ENCODE results near the gene ARMC6. TPM values are rescaled to one million over a fixed set of nuclear protein-coding genes. Genes with fewer than 3 reads are reported as not detected.
A peak's percentile ranks its signal among the peaks of the same experiment; 100 is the strongest.

ARMC6 gene
- total and polyA plus RNA-seq, 2 donors (not counting 3 experiments of a cell fraction or from before 2014, with no cell fraction given), result 33.9 to 44.7 TPM

DNA sequence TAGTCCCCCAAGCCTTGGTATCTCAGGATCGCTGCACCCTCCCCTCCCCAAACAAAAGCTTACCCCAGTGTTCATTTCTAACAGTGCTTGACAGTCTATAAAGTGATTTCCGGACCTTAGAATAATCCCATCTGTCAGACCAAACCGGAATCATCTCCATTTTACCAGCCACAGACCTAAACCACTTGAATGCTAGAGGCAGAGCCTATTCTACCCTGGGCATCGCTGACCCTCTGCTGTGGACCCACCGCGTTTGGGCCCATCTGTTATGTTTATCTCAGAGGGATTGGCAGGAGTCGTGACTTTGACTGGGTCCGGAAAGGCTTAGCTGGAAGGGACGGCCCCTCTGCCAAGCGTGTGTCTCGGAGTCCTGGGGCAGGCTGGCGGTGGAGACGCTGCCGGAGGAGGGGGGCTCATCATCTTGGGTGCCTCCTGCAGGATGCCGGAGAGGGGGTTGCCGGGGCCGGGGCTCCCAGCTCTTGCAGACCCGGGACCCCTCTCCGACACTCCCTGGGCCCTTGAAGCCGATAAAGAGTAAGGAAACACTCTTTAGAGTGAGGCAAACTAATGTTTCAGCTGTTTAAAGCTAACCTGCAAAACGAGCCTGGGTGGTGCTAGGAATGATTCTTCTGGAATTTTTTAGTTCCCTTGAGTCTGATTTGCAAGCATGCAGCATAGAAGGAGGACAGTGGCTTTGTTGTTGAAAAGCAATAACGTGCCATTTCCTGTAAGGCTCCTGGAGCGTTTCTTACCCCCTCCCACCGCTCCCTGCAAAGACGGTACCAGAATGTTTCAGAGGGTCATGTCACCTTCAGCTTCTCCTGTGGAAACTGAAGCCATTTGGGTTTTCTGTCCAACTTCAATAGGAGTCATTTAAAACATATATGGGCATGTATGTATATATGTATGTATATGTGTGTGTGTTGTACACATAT, 31.7 kb downstream of the ARMC6 start:
- no peaks in the 10 kb centered on the region for H3K9me1 ChIP-seq (replicated peaks; ENCODE audit: control insufficient read depth, extremely low read depth, insufficient read depth, low read length)
- no peaks in the 10 kb centered on the region for H3K79me2 ChIP-seq (ENCODE audit: control insufficient read depth, insufficient read depth, low read length)
- peak; percentile 28 for DNase-seq (ENCODE audit: low read depth, low spot score)
- H3K36me3 ChIP-seq (ENCODE audit: control insufficient read depth in 2 of 2, extremely low read depth in 1 of 2, insufficient read depth in 2 of 2, low read length in 2 of 2), result no peaks in the 10 kb centered on the region
- TF ChIP-seq MAX (IDR thresholded peaks at IDR 0.05; ENCODE audit: insufficient read depth, insufficient read length), result no peak
- no peak for TF ChIP-seq POLR2A (IDR thresholded peaks at IDR 0.05; ENCODE audit: low read depth, low read length)
- TF ChIP-seq POLR2AphosphoS5 (IDR thresholded peaks at IDR 0.05; ENCODE audit: insufficient read depth, low read depth, low read length), result no peak
- TF ChIP-seq FOS (IDR thresholded peaks at IDR 0.05; ENCODE audit: borderline replicate concordance, insufficient read depth, low read length), result no peak
- no peak for TF ChIP-seq EZH2 (IDR thresholded peaks at IDR 0.05; ENCODE audit: borderline replicate concordance, low read depth, low read length, severe bottlenecking)
- no peak for TF ChIP-seq MYC (IDR thresholded peaks at IDR 0.05; ENCODE audit: low read depth, low read length)
- no peaks in the 10 kb centered on the region for H4K20me1 ChIP-seq (replicated peaks; ENCODE audit: control insufficient read depth, extremely low read depth, insufficient read depth, low read length)
- peak overlapping the region; percentile 75 for H2AFZ ChIP-seq (ENCODE audit: low read depth, low read length)
- H3K4me3 ChIP-seq (replicated peaks in 1 of 3; ENCODE audit: insufficient read depth in 1 of 3, low read depth in 1 of 3, low read length in 3 of 3), result peak overlapping the region in 2 of 3 experiments; percentile 47 to 52
- H3K27ac ChIP-seq (ENCODE audit: insufficient read depth, low read depth, low read length), result no peak overlapping the region
- no peaks in the 10 kb centered on the region for H3K27me3 ChIP-seq (ENCODE audit: control insufficient read depth in 2 of 2, insufficient read depth in 2 of 2, low read length in 2 of 2)
- TSS peak; percentile 13 for BruUV-seq (replicated peaks)
- peaks cover 21% of the 10 kb centered on the region for H3K4me1 ChIP-seq (ENCODE audit: control insufficient read depth, extremely low read depth, insufficient read depth, low read length)
- ChIA-PET POLR2A (no interaction called here), CTCF (interaction anchor here (1.0 kb wide), 2 partner anchors 11 to 76 kb away, joined by 3 to 4 read pairs; no protein-coding TSS in a partner anchor)
- H3K4me2 ChIP-seq (ENCODE audit: insufficient read depth, low read length), result peak overlapping the region; percentile 75
- intact Hi-C loops (cut with micrococcal nuclease) (loop anchor here (5.0 kb wide), 1 partner anchor 42 kb away; no protein-coding TSS in a partner anchor), dilution Hi-C loops (cut with MboI; ENCODE audit: extremely low pct_ligation_motif_present, low sequenced_read_pairs) (no loop called here)
- no peaks in the 10 kb centered on the region for H3K9me3 ChIP-seq (replicated peaks; ENCODE audit: control insufficient read depth, insufficient read depth, low read length)
- peak; percentile 56 for FAIRE-seq
- H3K9ac ChIP-seq (replicated peaks; ENCODE audit: extremely low read depth, insufficient read depth, low read length), result peak overlapping the region; percentile 13

All from endothelial cell of umbilical vein (primary cell).